ENCODE results near the gene SLC35F1. TPM values are rescaled to one million over a fixed set of nuclear protein-coding genes. Genes with fewer than 3 reads are reported as not detected.

SLC35F1 gene
- total and polyA plus RNA-seq, 2 donors (not counting 1 experiment from before 2014, with no cell fraction given), result 0.09 to 0.17 TPM

DNA sequence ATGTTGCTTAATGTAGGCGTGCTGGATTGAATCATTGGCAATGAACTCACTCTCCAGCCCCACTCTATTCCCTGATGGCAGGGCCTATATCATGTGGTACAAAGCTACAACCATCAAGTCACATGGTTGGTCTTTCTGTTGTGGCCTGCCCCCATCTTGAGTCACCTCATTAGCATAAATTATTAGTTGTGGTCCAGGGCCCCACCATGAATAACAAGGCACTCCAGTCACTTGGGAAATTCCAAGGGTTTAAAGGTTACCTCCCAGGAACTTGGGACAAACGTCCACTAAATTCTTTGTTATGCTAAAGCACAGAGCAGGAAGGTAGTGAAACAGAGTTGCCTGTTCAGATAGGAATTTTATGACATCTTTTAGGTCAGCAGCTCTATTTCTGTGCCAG, 193.7 kb downstream of the SLC35F1 start:
- Histone ChIP-seq H3K4me2 (ENCODE audit: extremely low read depth, insufficient read depth, low read length) (no peak overlapping the region), H3K27ac (ENCODE audit: insufficient read depth, low read length) (no peak overlapping the region), H3K9me3 (ENCODE audit: control insufficient read depth, insufficient read depth, low read depth, low read length) (no peaks in the 10 kb centered on the region), H2AFZ (ENCODE audit: low read length) (no peak overlapping the region), H3K27me3 (ENCODE audit: control insufficient read depth, insufficient read depth, low read length) (no peaks in the 10 kb centered on the region), H4K20me1 (ENCODE audit: control insufficient read depth, extremely low read depth, insufficient read depth, low read length) (no peaks in the 10 kb centered on the region), H3K4me3 (replicated peaks in 1 of 4; ENCODE audit: control extremely low read depth in 1 of 4, insufficient read depth in 1 of 4, low read depth in 3 of 4, low read length in 4 of 4) (no peak overlapping the region), H3K79me2 (ENCODE audit: control insufficient read depth, insufficient read depth, low read length) (no peaks in the 10 kb centered on the region), H3K36me3 (ENCODE audit: control insufficient read depth, insufficient read depth, low read length) (no peaks in the 10 kb centered on the region), H3K4me1 (ENCODE audit: control insufficient read depth, extremely low read depth, insufficient read depth, low read length) (no peaks in the 10 kb centered on the region), H3K9ac (ENCODE audit: insufficient read depth, low read length) (no peak overlapping the region)
- TF ChIP-seq, protein P1, sequence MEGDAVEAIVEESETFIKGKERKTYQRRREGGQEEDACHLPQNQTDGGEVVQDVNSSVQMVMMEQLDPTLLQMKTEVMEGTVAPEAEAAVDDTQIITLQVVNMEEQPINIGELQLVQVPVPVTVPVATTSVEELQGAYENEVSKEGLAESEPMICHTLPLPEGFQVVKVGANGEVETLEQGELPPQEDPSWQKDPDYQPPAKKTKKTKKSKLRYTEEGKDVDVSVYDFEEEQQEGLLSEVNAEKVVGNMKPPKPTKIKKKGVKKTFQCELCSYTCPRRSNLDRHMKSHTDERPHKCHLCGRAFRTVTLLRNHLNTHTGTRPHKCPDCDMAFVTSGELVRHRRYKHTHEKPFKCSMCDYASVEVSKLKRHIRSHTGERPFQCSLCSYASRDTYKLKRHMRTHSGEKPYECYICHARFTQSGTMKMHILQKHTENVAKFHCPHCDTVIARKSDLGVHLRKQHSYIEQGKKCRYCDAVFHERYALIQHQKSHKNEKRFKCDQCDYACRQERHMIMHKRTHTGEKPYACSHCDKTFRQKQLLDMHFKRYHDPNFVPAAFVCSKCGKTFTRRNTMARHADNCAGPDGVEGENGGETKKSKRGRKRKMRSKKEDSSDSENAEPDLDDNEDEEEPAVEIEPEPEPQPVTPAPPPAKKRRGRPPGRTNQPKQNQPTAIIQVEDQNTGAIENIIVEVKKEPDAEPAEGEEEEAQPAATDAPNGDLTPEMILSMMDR (conservative IDR thresholded peaks at IDR 0.05 in 1 of 2, IDR thresholded peaks at IDR 0.05 in 1 of 2; ENCODE audit: low read depth in 1 of 2, low read length in 2 of 2), result no peak
- no peak for TF ChIP-seq EZH2 (IDR thresholded peaks at IDR 0.05; ENCODE audit: low read length, missing control alignments)
- peak in 1 of 2 donors; percentile 52 for DNase-seq (ENCODE audit: low read depth in 2 of 2)

DNA sequence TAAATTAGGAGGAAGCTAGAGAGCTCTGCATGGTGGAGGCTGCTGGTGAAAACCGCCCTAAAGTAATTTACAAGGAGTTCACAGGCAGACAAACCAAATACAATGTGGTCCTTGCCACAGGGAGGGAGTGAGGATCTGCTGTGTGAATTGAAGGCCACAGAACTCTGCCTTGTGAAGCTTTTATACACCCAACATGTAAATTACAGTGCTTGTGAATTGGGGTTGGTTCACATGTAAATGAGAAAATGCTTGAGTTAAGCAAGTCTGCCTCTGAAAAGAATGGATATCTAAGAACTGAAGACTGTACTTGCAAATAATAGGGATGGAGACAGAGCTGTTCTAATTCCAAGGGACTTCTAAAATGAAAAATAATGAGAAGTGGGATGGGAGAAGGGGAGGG, 194.2 kb downstream of the SLC35F1 start:
- Histone ChIP-seq H3K9ac (ENCODE audit: insufficient read depth, low read length) (no peak overlapping the region), H3K4me1 (ENCODE audit: control insufficient read depth, extremely low read depth, insufficient read depth, low read length) (no peaks in the 10 kb centered on the region)

GRCh38 chr6:118101831-118102345, 194.8 kb downstream of the SLC35F1 start:
- no peak overlapping the region for H3K4me2 ChIP-seq (ENCODE audit: extremely low read depth, insufficient read depth, low read length)
- H3K9me3 ChIP-seq (ENCODE audit: control insufficient read depth, insufficient read depth, low read depth, low read length), result no peaks in the 10 kb centered on the region
- H3K27me3 ChIP-seq (ENCODE audit: control insufficient read depth, insufficient read depth, low read length), result no peaks in the 10 kb centered on the region
- H3K36me3 ChIP-seq (ENCODE audit: control insufficient read depth, insufficient read depth, low read length), result no peaks in the 10 kb centered on the region
- no peak overlapping the region for H3K27ac ChIP-seq (ENCODE audit: insufficient read depth, low read length)
- no peaks in the 10 kb centered on the region for H4K20me1 ChIP-seq (ENCODE audit: control insufficient read depth, extremely low read depth, insufficient read depth, low read length)
- H3K79me2 ChIP-seq (ENCODE audit: control insufficient read depth, insufficient read depth, low read length), result no peaks in the 10 kb centered on the region
- TF ChIP-seq, protein P1 (conservative IDR thresholded peaks at IDR 0.05 in 1 of 2, IDR thresholded peaks at IDR 0.05 in 1 of 2; ENCODE audit: low read depth in 1 of 2, low read length in 2 of 2), result no peak
- no peak for TF ChIP-seq EZH2 (IDR thresholded peaks at IDR 0.05; ENCODE audit: low read length, missing control alignments)
- no peak overlapping the region for H3K4me3 ChIP-seq (replicated peaks in 1 of 4; ENCODE audit: control extremely low read depth in 1 of 4, insufficient read depth in 1 of 4, low read depth in 3 of 4, low read length in 4 of 4)
- peak in 1 of 2 donors; percentile 30 for DNase-seq (ENCODE audit: low read depth in 2 of 2)
- H2AFZ ChIP-seq (ENCODE audit: low read length), result no peak overlapping the region
- no peaks in the 10 kb centered on the region for H3K4me1 ChIP-seq (ENCODE audit: control insufficient read depth, extremely low read depth, insufficient read depth, low read length)
- no peak overlapping the region for H3K9ac ChIP-seq (ENCODE audit: insufficient read depth, low read length)

More for the DNA sequence above, 194.2 kb downstream of the SLC35F1 start:
- no peaks in the 10 kb centered on the region for H3K79me2 ChIP-seq (ENCODE audit: control insufficient read depth, insufficient read depth, low read length)
- H3K4me3 ChIP-seq (replicated peaks in 1 of 4; ENCODE audit: control extremely low read depth in 1 of 4, insufficient read depth in 1 of 4, low read depth in 3 of 4, low read length in 4 of 4), result no peak overlapping the region
- H3K9me3 ChIP-seq (ENCODE audit: control insufficient read depth, insufficient read depth, low read depth, low read length), result no peaks in the 10 kb centered on the region
- H2AFZ ChIP-seq (ENCODE audit: low read length), result no peak overlapping the region
- no peaks in the 10 kb centered on the region for H3K27me3 ChIP-seq (ENCODE audit: control insufficient read depth, insufficient read depth, low read length)
- H3K36me3 ChIP-seq (ENCODE audit: control insufficient read depth, insufficient read depth, low read length), result no peaks in the 10 kb centered on the region
- TF ChIP-seq EZH2 (IDR thresholded peaks at IDR 0.05; ENCODE audit: low read length, missing control alignments), result no peak
- TF ChIP-seq, protein P1 (conservative IDR thresholded peaks at IDR 0.05 in 1 of 2, IDR thresholded peaks at IDR 0.05 in 1 of 2; ENCODE audit: low read depth in 1 of 2, low read length in 2 of 2), result no peak
- no peak overlapping the region for H3K4me2 ChIP-seq (ENCODE audit: extremely low read depth, insufficient read depth, low read length)
- no peaks in the 10 kb centered on the region for H4K20me1 ChIP-seq (ENCODE audit: control insufficient read depth, extremely low read depth, insufficient read depth, low read length)
- no peak for DNase-seq (ENCODE audit: low read depth in 2 of 2)
- no peak overlapping the region for H3K27ac ChIP-seq (ENCODE audit: insufficient read depth, low read length)
